Mesenchymal stem cell (in vitro differentiated cells and primary cell): Measurements from ENCODE around the gene HLA-F.

ENCODE experiments used
- DNase-seq: peaks from one replicate; pipeline ENCODE4 v3.0.0-alpha.2; 2013
- H2AFZ ChIP-seq: one replicate; pipeline ENCODE4 v1.6.1; 2013; ENCODE audit warnings: low read depth, mild to moderate bottlenecking, control low read depth, inconsistent platforms, low read length, moderate library complexity
- H2AK5ac ChIP-seq: 2 replicates; pipeline ENCODE4 v1.6.1; 2013; ENCODE audit warnings: low read length, moderate library complexity, mild to moderate bottlenecking, inconsistent platforms; ENCODE audit not compliant: severe bottlenecking
- H2BK120ac ChIP-seq: one replicate; pipeline ENCODE4 v1.6.1; 2013; ENCODE audit warnings: low read depth, mild to moderate bottlenecking, inconsistent platforms, low read length, moderate library complexity
- H2BK12ac ChIP-seq, 2 experiments: one replicate each; pipeline ENCODE4 v1.6.1; 2013; ENCODE audit warnings: inconsistent platforms in 2 of 2, low read length in 2 of 2, mild to moderate bottlenecking in 2 of 2, moderate library complexity in 2 of 2, control low read depth in 1 of 2
- H2BK15ac ChIP-seq: one replicate; pipeline ENCODE4 v1.6.1; 2013; ENCODE audit warnings: mild to moderate bottlenecking, low read depth, inconsistent platforms; ENCODE audit not compliant: poor library complexity, severe bottlenecking
- H2BK5ac ChIP-seq: 2 replicates; pipeline ENCODE4 v1.6.1; 2013; ENCODE audit warnings: low read depth, mild to moderate bottlenecking, low read length, control low read depth, inconsistent platforms; ENCODE audit not compliant: poor library complexity, severe bottlenecking
- H3K14ac ChIP-seq, 2 experiments: one replicate each; pipeline ENCODE4 v1.6.1; 2013; ENCODE audit warnings: inconsistent platforms in 2 of 2, low read length in 2 of 2, control low read depth in 1 of 2, mild to moderate bottlenecking in 1 of 2, moderate library complexity in 1 of 2
- H3K18ac ChIP-seq, 2 experiments: one replicate each; pipeline ENCODE4 v1.6.1; 2013; ENCODE audit warnings: inconsistent platforms in 2 of 2, low read length in 2 of 2, control low read depth in 1 of 2, low read depth in 1 of 2, mild to moderate bottlenecking in 1 of 2
- H3K23ac ChIP-seq, 2 experiments: one replicate each; pipeline ENCODE4 v1.6.1; 2013; ENCODE audit warnings: inconsistent platforms in 2 of 2, low read length in 2 of 2, mild to moderate bottlenecking in 2 of 2, moderate library complexity in 2 of 2, control low read depth in 1 of 2
- H3K27ac ChIP-seq: 2 replicates; pipeline ENCODE4 v1.5.1; 2013; ENCODE audit warnings: mild to moderate bottlenecking, moderate library complexity, low read length, control low read depth, inconsistent platforms; ENCODE audit not compliant: poor library complexity, severe bottlenecking
- H3K27me3 ChIP-seq, 2 experiments: 2 replicates each; pipeline versions ENCODE4 v1.6.1 to v1.7.0; 2013; ENCODE audit warnings: low read length in 2 of 2, mild to moderate bottlenecking in 2 of 2, moderate library complexity in 2 of 2, control low read depth in 1 of 2, inconsistent platforms in 1 of 2; ENCODE audit not compliant: control insufficient read depth in 1 of 2, insufficient read depth in 1 of 2
- H3K36me3 ChIP-seq, 2 experiments: 2 replicates each; pipeline versions ENCODE4 v1.6.1 to v1.7.0; 2013; ENCODE audit warnings: low read length in 2 of 2, control low read depth in 1 of 2, inconsistent platforms in 1 of 2, low read depth in 1 of 2, mild to moderate bottlenecking in 1 of 2; ENCODE audit not compliant: insufficient read depth in 2 of 2, control insufficient read depth in 1 of 2
- H3K4ac ChIP-seq, 2 experiments: one replicate each; pipeline ENCODE4 v1.6.1; 2013; ENCODE audit warnings: inconsistent platforms in 2 of 2, low read length in 2 of 2, mild to moderate bottlenecking in 2 of 2, moderate library complexity in 2 of 2, control low read depth in 1 of 2, low read depth in 1 of 2
- H3K4me1 ChIP-seq: 2 replicates; pipeline ENCODE4 v1.6.1; 2013; ENCODE audit warnings: low read depth, low read length, control low read depth; ENCODE audit not compliant: control insufficient read depth, insufficient read depth
- H3K4me2 ChIP-seq: 2 replicates; pipeline ENCODE4 v1.6.1; 2013; ENCODE audit warnings: low read length, mild to moderate bottlenecking, inconsistent platforms; ENCODE audit not compliant: poor library complexity, severe bottlenecking
- H3K4me3 ChIP-seq, 2 experiments: 2 replicates each; pipeline versions ENCODE4 v1.5.1 to v1.7.0; 2013; ENCODE audit warnings: low read length in 2 of 2, mild to moderate bottlenecking in 2 of 2, control low read depth in 1 of 2, low read depth in 1 of 2; ENCODE audit not compliant: insufficient read depth in 1 of 2
- H3K79me1 ChIP-seq: replicated peaks from 2 replicates; pipeline ENCODE4 v1.6.1; 2013; ENCODE audit warnings: mild to moderate bottlenecking, control low read depth, low read length, inconsistent platforms; ENCODE audit not compliant: poor library complexity, severe bottlenecking
- H3K9ac ChIP-seq: 2 replicates; pipeline ENCODE4 v1.7.0; 2013; ENCODE audit warnings: mild to moderate bottlenecking, low read length, moderate library complexity
- H3K9me3 ChIP-seq: 2 replicates; pipeline ENCODE4 v1.7.0; 2013; ENCODE audit warnings: mild to moderate bottlenecking, low read length; ENCODE audit not compliant: control insufficient read depth
- H4K8ac ChIP-seq: one replicate; pipeline ENCODE4 v1.6.1; 2013; ENCODE audit warnings: inconsistent platforms, mild to moderate bottlenecking, low read length, moderate library complexity
- H4K91ac ChIP-seq: one replicate; pipeline ENCODE4 v1.6.1; 2013; ENCODE audit warnings: mild to moderate bottlenecking, low read length, inconsistent platforms
- WGBS: methylation state at CpG from one replicate; pipeline ENCODE4 v1.1.7; 2013; ENCODE audit warnings: mixed read lengths; 5-methylcytosine and 5-hydroxymethylcytosine counted together

Gene HLA-F

GRCh38 chr6:29710281-29710941, 12.8 kb upstream of the HLA-F start:
- H2BK15ac ChIP-seq = no peak overlapping the region
- no peaks in the 10 kb centered on the region for H3K4me1 ChIP-seq
- WGBS = 83% methylated on average over 6 of the region's 8 CpGs
- H3K14ac ChIP-seq = no peak overlapping the region
- no peak overlapping the region for H2BK5ac ChIP-seq
- no peak overlapping the region for H3K4me3 ChIP-seq
- H3K9ac ChIP-seq = no peak overlapping the region
- DNase-seq = no peak
- H3K23ac ChIP-seq = no peak overlapping the region
- no peaks in the 10 kb centered on the region for H3K79me1 ChIP-seq
- H3K18ac ChIP-seq = no peak overlapping the region
- H2BK12ac ChIP-seq = no peak overlapping the region
- no peak overlapping the region for H4K91ac ChIP-seq
- H4K8ac ChIP-seq = no peak overlapping the region
- H3K36me3 ChIP-seq = no peaks in the 10 kb centered on the region
- H3K9me3 ChIP-seq = no peaks in the 10 kb centered on the region
- H2BK120ac ChIP-seq = no peak overlapping the region
- H2AFZ ChIP-seq = no peak overlapping the region
- no peak overlapping the region for H3K27ac ChIP-seq
- no peak overlapping the region for H3K4ac ChIP-seq
- H2AK5ac ChIP-seq = no peak overlapping the region
- no peak overlapping the region for H3K4me2 ChIP-seq
- H3K27me3 ChIP-seq = peaks cover 65% of the 10 kb centered on the region in 2 experiments

- Histone ChIP-seq H3K9me3 (no peaks in the 10 kb centered on the region), H3K23ac (no peak overlapping the region), H3K27me3 (peaks cover 9 to 32% of the 10 kb centered on the region in 2 experiments), H3K36me3 (peaks cover 0 to 2% of the 10 kb centered on the region in 2 experiments), H4K8ac (no peak overlapping the region), H3K4ac (no peak overlapping the region), H3K18ac (no peak overlapping the region), H3K4me1 (peaks cover 10% of the 10 kb centered on the region), H2BK12ac (no peak overlapping the region), H2AFZ (no peak overlapping the region), H2BK5ac (no peak overlapping the region), H3K4me3 (no peak overlapping the region), H2BK120ac (no peak overlapping the region), H4K91ac (no peak overlapping the region), H3K14ac (no peak overlapping the region), H3K9ac (no peak overlapping the region), H3K27ac (no peak overlapping the region), H3K4me2 (no peak overlapping the region), H2AK5ac (no peak overlapping the region), H3K79me1 (no peaks in the 10 kb centered on the region), H2BK15ac (no peak overlapping the region)
- WGBS = 6% methylated on average over 1 of the region's 2 CpGs
- DNase-seq = no peak
Observed at GRCh38 chr6:29720863-29721262, 2.4 kb upstream of the HLA-F start.

- Histone ChIP-seq H3K4me1 (peaks cover 10% of the 10 kb centered on the region), H3K9me3 (no peaks in the 10 kb centered on the region), H3K27me3 (peaks cover 7 to 29% of the 10 kb centered on the region in 2 experiments), H3K27ac (no peak overlapping the region), H3K4ac (no peak overlapping the region), H3K23ac (no peak overlapping the region), H2AFZ (peak overlapping the region; percentile 92), H3K79me1 (no peaks in the 10 kb centered on the region), H2BK15ac (no peak overlapping the region), H3K18ac (no peak overlapping the region), H3K4me2 (peak overlapping the region; percentile 99), H2BK12ac (no peak overlapping the region), H2BK5ac (no peak overlapping the region), H3K14ac (no peak overlapping the region), H3K36me3 (peaks cover 0 to 5% of the 10 kb centered on the region in 2 experiments), H2BK120ac (no peak overlapping the region), H3K4me3 (peak overlapping the region; percentile 54 to 87), H3K9ac (peak overlapping the region; percentile 85), H4K8ac (peak overlapping the region; percentile 57), H4K91ac (no peak overlapping the region), H2AK5ac (no peak overlapping the region)
- DNase-seq = no peak
- 5% methylated on average over 66 of the region's 76 CpGs for WGBS
Observed at GRCh38 chr6:29723666-29724588, 693 bp downstream of the HLA-F start.
